IMR-90 (cell line): ENCODE data around the gene OR2C3. TPM values are rescaled to one million over a fixed set of nuclear protein-coding genes. Genes with fewer than 3 reads are reported as not detected.

ENCODE experiments used
- ATAC-seq: fragments of 200-7000 bp; cut with Tn5 transposase; 2 replicates; pipeline ENCODE4 v1.9.1; 2020; ENCODE audit warnings: low read depth, mild to moderate bottlenecking, moderate library complexity
- BruUV-seq: library from RNA; stranded (reverse); fragments of 400-500 nt; replicated peaks from 2 replicates; lab custom pipeline; 2021; lab: Mats Ljungman, UMichigan
- CTCF ChIA-PET: fragments of 300-600 bp; formaldehyde crosslinking; extraction: SDS; loops from one replicate; lab custom pipeline; 2021; ENCODE audit warnings: antibody characterized with exemption; lab: Yijun Ruan, JAX
- POLR2A ChIA-PET: fragments of 300-600 bp; sonication (Branson Sonifier 250); formaldehyde crosslinking; loops from one replicate; lab custom pipeline; 2022; ENCODE audit warnings: antibody characterized with exemption; ENCODE audit not compliant: unreplicated experiment; lab: Charles Lee
- DNase-seq: peaks from one replicate; pipeline ENCODE4 v3.0.0; 2013
- H2AFZ ChIP-seq: replicated peaks from 2 replicates; pipeline ENCODE3; 2013; ENCODE audit warnings: low read length, mild to moderate bottlenecking; ENCODE audit not compliant: poor library complexity
- H2AK5ac ChIP-seq: 2 replicates; pipeline ENCODE4 v1.6.1; 2013; ENCODE audit warnings: low read depth, low read length, inconsistent platforms
- H2AK9ac ChIP-seq: replicated peaks from 2 replicates; pipeline ENCODE3; 2013; ENCODE audit warnings: mild to moderate bottlenecking, low read depth, low read length, moderate library complexity; ENCODE audit not compliant: poor library complexity
- H2BK120ac ChIP-seq: 2 replicates; pipeline ENCODE4 v1.6.1; 2013; ENCODE audit warnings: low read depth, low read length, inconsistent platforms
- H2BK15ac ChIP-seq: 3 replicates; pipeline ENCODE4 v1.6.1; 2013; ENCODE audit warnings: low read depth, low read length, inconsistent platforms
- H2BK20ac ChIP-seq: 2 replicates; pipeline ENCODE4 v1.6.1; 2013; ENCODE audit warnings: low read depth, mild to moderate bottlenecking, inconsistent platforms, low read length, moderate library complexity
- H2BK5ac ChIP-seq: 2 replicates; pipeline ENCODE4 v1.6.1; 2013; ENCODE audit warnings: mild to moderate bottlenecking, low read depth, low read length, inconsistent platforms; ENCODE audit not compliant: poor library complexity, severe bottlenecking
- H3K14ac ChIP-seq: replicated peaks from 2 replicates; pipeline ENCODE4 v1.6.1; 2013; ENCODE audit warnings: low read depth, low read length, inconsistent platforms
- H3K18ac ChIP-seq: 2 replicates; pipeline ENCODE4 v1.6.1; 2013; ENCODE audit warnings: low read depth, low read length, control low read depth
- H3K23ac ChIP-seq: 2 replicates; pipeline ENCODE4 v1.6.1; 2013; ENCODE audit warnings: low read depth, low read length, inconsistent platforms
- H3K27ac ChIP-seq: 2 replicates; pipeline ENCODE4 v1.5.1; 2013; ENCODE audit warnings: mild to moderate bottlenecking, control low read depth, low read length; ENCODE audit not compliant: insufficient read depth
- H3K27me3 ChIP-seq: 2 replicates; pipeline ENCODE4 v1.6.1; 2013; ENCODE audit warnings: low read length; ENCODE audit not compliant: control insufficient read depth, insufficient read depth
- H3K36me3 ChIP-seq: 2 replicates; pipeline ENCODE4 v1.6.1; 2013; ENCODE audit warnings: low read length, mixed read lengths; ENCODE audit not compliant: control insufficient read depth, insufficient read depth
- H3K4ac ChIP-seq: 2 replicates; pipeline ENCODE4 v1.6.1; 2013; ENCODE audit warnings: low read depth, low read length, inconsistent platforms
- H3K4me1 ChIP-seq: 2 replicates; pipeline ENCODE4 v1.6.1; 2013; ENCODE audit warnings: low read length, mixed read lengths; ENCODE audit not compliant: control insufficient read depth, insufficient read depth
- H3K4me2 ChIP-seq: 2 replicates; pipeline ENCODE4 v1.6.1; 2013; ENCODE audit warnings: low read depth, mild to moderate bottlenecking, control low read depth, low read length, moderate library complexity
- H3K4me3 ChIP-seq: 2 replicates; pipeline ENCODE4 v1.5.1; 2013; ENCODE audit warnings: low read depth, mild to moderate bottlenecking, control low read depth, low read length, moderate library complexity; ENCODE audit not compliant: insufficient read depth
- H3K56ac ChIP-seq: 2 replicates; pipeline ENCODE4 v1.6.1; 2013; ENCODE audit warnings: low read length, inconsistent platforms; ENCODE audit not compliant: insufficient read depth; ENCODE audit errors: extremely low read depth
- H3K79me1 ChIP-seq, 2 experiments: 2 replicates each; pipeline ENCODE4 v1.6.1; 2013; ENCODE audit warnings: low read length in 2 of 2, inconsistent platforms in 1 of 2, low read depth in 1 of 2
- H3K9ac ChIP-seq: 2 replicates; pipeline ENCODE4 v1.6.1; 2013; ENCODE audit warnings: low read depth, low read length, control low read depth
- H3K9me1 ChIP-seq: 2 replicates; pipeline ENCODE4 v1.6.1; 2013; ENCODE audit warnings: low read length, inconsistent platforms; ENCODE audit not compliant: insufficient read depth
- H3K9me3 ChIP-seq: 2 replicates; pipeline ENCODE4 v1.6.1; 2013; ENCODE audit warnings: low read length; ENCODE audit not compliant: control insufficient read depth, insufficient read depth
- H4K20me1 ChIP-seq: 2 replicates; pipeline ENCODE4 v1.6.1; 2013; ENCODE audit warnings: low read length, inconsistent platforms; ENCODE audit not compliant: insufficient read depth
- H4K5ac ChIP-seq: 2 replicates; pipeline ENCODE4 v1.6.1; 2013; ENCODE audit warnings: mild to moderate bottlenecking, low read depth, low read length, control low read depth
- H4K8ac ChIP-seq, 2 experiments: 2 replicates each; pipeline ENCODE4 v1.6.1; 2013; ENCODE audit warnings: low read depth in 2 of 2, low read length in 2 of 2, control low read depth in 1 of 2, inconsistent platforms in 1 of 2
- H4K91ac ChIP-seq: 2 replicates; pipeline ENCODE4 v1.6.1; 2013; ENCODE audit warnings: low read depth, low read length, inconsistent platforms; ENCODE audit not compliant: insufficient read depth
- BHLHE40 ChIP-seq: fragments of 150-350 bp; IDR thresholded peaks from 2 replicates; pipeline ENCODE4 v1.6.1; 2016; ENCODE audit warnings: mild to moderate bottlenecking, low read depth, low read length
- CEBPB ChIP-seq: IDR thresholded peaks from 2 replicates; pipeline ENCODE4 v1.6.1; 2012; ENCODE audit warnings: low read depth, low read length, improper control_type of control experiment
- CHD1 ChIP-seq: IDR thresholded peaks from 2 replicates; pipeline ENCODE4 v1.6.1; 2012; ENCODE audit warnings: low read depth, low read length, improper control_type of control experiment
- FOS ChIP-seq: fragments of 150-350 bp; IDR thresholded peaks from 2 replicates; pipeline ENCODE4 v1.6.1; 2016; ENCODE audit warnings: low read depth, low read length
- MAFK ChIP-seq: IDR thresholded peaks from 2 replicates; pipeline ENCODE4 v1.6.1; 2012; ENCODE audit warnings: low read depth, low read length, improper control_type of control experiment
- MAZ ChIP-seq: IDR thresholded peaks from 2 replicates; pipeline ENCODE4 v1.6.1; 2012; ENCODE audit warnings: low read depth, mild to moderate bottlenecking, low read length, improper control_type of control experiment, moderate library complexity, borderline replicate concordance
- MXI1 ChIP-seq: IDR thresholded peaks from 2 replicates; pipeline ENCODE4 v1.6.1; 2012; ENCODE audit warnings: low read depth, mild to moderate bottlenecking, low read length, moderate library complexity, borderline replicate concordance
- NFE2L2 ChIP-seq: fragments of 150-350 bp; IDR thresholded peaks from 2 replicates; pipeline ENCODE4 v1.6.1; 2016; ENCODE audit warnings: low read depth, mild to moderate bottlenecking, low read length
- POLR2A ChIP-seq: IDR thresholded peaks from 2 replicates; pipeline ENCODE4 v1.6.1; 2012; ENCODE audit warnings: mild to moderate bottlenecking, low read depth, low read length
- RAD21 ChIP-seq: IDR thresholded peaks from 2 replicates; pipeline ENCODE4 v1.6.1; 2012; ENCODE audit warnings: low read length, improper control_type of control experiment
- RCOR1 ChIP-seq: IDR thresholded peaks from 2 replicates; pipeline ENCODE4 v1.6.1; 2012; ENCODE audit warnings: mild to moderate bottlenecking, low read length, improper control_type of control experiment; ENCODE audit not compliant: insufficient replicate concordance
- RFX5 ChIP-seq: IDR thresholded peaks from 2 replicates; pipeline ENCODE4 v1.8.0; 2012; ENCODE audit warnings: low read depth, mild to moderate bottlenecking, low read length, moderate library complexity
- SMC3 ChIP-seq: fragments of 150-350 bp; IDR thresholded peaks from 2 replicates; pipeline ENCODE4 v1.6.1; 2016; ENCODE audit warnings: low read depth, mild to moderate bottlenecking, antibody characterized with exemption, low read length, moderate library complexity
- WGBS, 2 experiments: methylation state at CpG; one replicate each; pipeline versions ENCODE4 v1.1.5 to v1.1.7; 2013; ENCODE audit warnings: missing lambda C conversion rate in 2 of 2; ENCODE audit not compliant: insufficient read length in 1 of 2; ENCODE audit errors: extremely low coverage in 2 of 2; 5-methylcytosine and 5-hydroxymethylcytosine counted together
- dilution Hi-C: fragments of 300-500 bp; cut with HindIII; formaldehyde crosslinking; loops from one replicate; pipeline ENCODE4 v1.14.3; 2018; ENCODE audit warnings: low sequenced_read_pairs; ENCODE audit not compliant: unreplicated experiment
- in situ Hi-C: fragments of 300-500 bp; cut with MboI; formaldehyde crosslinking; loops from 3 replicates; pipeline ENCODE4 v1.14.3; 2019; ENCODE audit warnings: low sequenced_read_pairs, inconsistent platforms, mixed read lengths
- intact Hi-C: fragments of 100-400 bp; cut with micrococcal nuclease; formaldehyde crosslinking; loops from 2 replicates; pipeline ENCODE4 v1.10.0; 2022
- polyA plus RNA-seq, 3 experiments: library from polyadenylated mRNA; depleted of rRNA; stranded (reverse); fragments of >200 nt; gene quantifications; 2 replicates each; pipeline ENCODE4 v1.2.3, GENCODE V29; 2012; ENCODE audit warnings: low replicate concordance in 1 of 3
- total RNA-seq: library from RNA; depleted of rRNA; stranded (reverse); fragments of >200 nt; gene quantifications from 2 replicates; pipeline ENCODE4 v1.2.3, GENCODE V29; 2012
- TF ChIP-seq, protein P1 (sequence below): conservative IDR thresholded peaks from 2 replicates; pipeline ENCODE4 v1.5.1; 2012; ENCODE audit warnings: mild to moderate bottlenecking, low read depth, low read length, improper control_type of control experiment
- TF ChIP-seq, protein P2 (sequence below): fragments of 150-350 bp; IDR thresholded peaks from 2 replicates; pipeline ENCODE4 v1.6.1; 2017; ENCODE audit warnings: mild to moderate bottlenecking, antibody characterized with exemption, low read length, low read depth
- TF ChIP-seq, protein P3 (sequence below): fragments of 150-350 bp; IDR thresholded peaks from 2 replicates; pipeline ENCODE4 v1.6.1; 2016; ENCODE audit warnings: low read depth, mild to moderate bottlenecking, low read length, moderate library complexity, borderline replicate concordance

OR2C3 gene
- total and polyA plus RNA-seq, 2 of the 4 experiments (the other 2 are of a cell fraction) = not detected

DNA sequence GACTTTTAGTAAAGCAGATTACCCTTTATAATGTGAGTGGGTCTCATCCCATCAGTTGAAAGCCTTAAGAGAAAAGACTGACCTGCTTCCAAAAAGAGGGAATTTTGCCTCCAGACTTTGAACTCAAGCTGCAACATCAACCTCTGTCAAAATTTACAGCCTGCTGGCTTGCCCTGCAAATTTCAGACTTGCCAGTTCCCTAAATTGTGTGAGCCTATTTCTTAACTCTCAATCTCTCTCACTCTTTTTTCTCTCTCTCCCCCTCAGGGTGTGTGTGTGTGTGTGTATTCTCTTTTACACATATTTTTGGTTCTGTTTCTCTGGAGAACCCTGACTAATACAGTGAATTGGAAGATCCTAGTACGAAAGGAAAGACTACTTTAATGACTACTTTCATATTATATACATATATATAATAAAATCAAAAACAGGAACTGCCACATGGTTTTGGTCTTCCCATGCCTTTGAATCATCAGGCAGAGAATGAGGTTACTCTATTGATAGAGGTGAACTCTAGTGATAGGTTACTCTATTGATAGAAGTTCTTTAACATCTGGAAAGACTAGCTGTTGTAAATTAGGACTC, 6.4 kb downstream of the OR2C3 start:
- no peaks in the 10 kb centered on the region for H3K79me1 ChIP-seq
- DNase-seq (no peak), ATAC-seq (no peak)
- H2BK5ac ChIP-seq = no peak overlapping the region
- H3K4me3 ChIP-seq = no peak overlapping the region
- no peak overlapping the region for H3K23ac ChIP-seq
- H2AK5ac ChIP-seq = no peak overlapping the region
- peaks cover 22% of the 10 kb centered on the region for H3K9me3 ChIP-seq
- no peaks in the 10 kb centered on the region for H3K27me3 ChIP-seq
- H2BK20ac ChIP-seq = no peak overlapping the region
- H3K14ac ChIP-seq = no peak overlapping the region
- H4K8ac ChIP-seq = no peak overlapping the region
- H3K4me2 ChIP-seq = no peak overlapping the region
- no peak for TF ChIP-seq MAFK
- TF ChIP-seq POLR2A = no peak
- TF ChIP-seq, protein P1, sequence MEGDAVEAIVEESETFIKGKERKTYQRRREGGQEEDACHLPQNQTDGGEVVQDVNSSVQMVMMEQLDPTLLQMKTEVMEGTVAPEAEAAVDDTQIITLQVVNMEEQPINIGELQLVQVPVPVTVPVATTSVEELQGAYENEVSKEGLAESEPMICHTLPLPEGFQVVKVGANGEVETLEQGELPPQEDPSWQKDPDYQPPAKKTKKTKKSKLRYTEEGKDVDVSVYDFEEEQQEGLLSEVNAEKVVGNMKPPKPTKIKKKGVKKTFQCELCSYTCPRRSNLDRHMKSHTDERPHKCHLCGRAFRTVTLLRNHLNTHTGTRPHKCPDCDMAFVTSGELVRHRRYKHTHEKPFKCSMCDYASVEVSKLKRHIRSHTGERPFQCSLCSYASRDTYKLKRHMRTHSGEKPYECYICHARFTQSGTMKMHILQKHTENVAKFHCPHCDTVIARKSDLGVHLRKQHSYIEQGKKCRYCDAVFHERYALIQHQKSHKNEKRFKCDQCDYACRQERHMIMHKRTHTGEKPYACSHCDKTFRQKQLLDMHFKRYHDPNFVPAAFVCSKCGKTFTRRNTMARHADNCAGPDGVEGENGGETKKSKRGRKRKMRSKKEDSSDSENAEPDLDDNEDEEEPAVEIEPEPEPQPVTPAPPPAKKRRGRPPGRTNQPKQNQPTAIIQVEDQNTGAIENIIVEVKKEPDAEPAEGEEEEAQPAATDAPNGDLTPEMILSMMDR = no peak
- TF ChIP-seq, protein P2, sequence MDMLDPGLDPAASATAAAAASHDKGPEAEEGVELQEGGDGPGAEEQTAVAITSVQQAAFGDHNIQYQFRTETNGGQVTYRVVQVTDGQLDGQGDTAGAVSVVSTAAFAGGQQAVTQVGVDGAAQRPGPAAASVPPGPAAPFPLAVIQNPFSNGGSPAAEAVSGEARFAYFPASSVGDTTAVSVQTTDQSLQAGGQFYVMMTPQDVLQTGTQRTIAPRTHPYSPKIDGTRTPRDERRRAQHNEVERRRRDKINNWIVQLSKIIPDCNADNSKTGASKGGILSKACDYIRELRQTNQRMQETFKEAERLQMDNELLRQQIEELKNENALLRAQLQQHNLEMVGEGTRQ = no peak
- TF ChIP-seq MAZ = no peak
- TF ChIP-seq FOS = no peak
- TF ChIP-seq RAD21 = no peak
- TF ChIP-seq BHLHE40 = no peak
- no peak for TF ChIP-seq CHD1
- TF ChIP-seq, protein P3, sequence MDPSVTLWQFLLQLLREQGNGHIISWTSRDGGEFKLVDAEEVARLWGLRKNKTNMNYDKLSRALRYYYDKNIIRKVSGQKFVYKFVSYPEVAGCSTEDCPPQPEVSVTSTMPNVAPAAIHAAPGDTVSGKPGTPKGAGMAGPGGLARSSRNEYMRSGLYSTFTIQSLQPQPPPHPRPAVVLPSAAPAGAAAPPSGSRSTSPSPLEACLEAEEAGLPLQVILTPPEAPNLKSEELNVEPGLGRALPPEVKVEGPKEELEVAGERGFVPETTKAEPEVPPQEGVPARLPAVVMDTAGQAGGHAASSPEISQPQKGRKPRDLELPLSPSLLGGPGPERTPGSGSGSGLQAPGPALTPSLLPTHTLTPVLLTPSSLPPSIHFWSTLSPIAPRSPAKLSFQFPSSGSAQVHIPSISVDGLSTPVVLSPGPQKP = no peak
- TF ChIP-seq RFX5 = no peak
- no peak for TF ChIP-seq SMC3
- TF ChIP-seq RCOR1 = no peak
- no peak for TF ChIP-seq MXI1
- no peak for TF ChIP-seq CEBPB
- no peak for TF ChIP-seq NFE2L2
- H2AK9ac ChIP-seq = no peak overlapping the region
- H3K9ac ChIP-seq = no peak overlapping the region
- intact Hi-C loops (no loop called here), in situ Hi-C loops (no loop called here), dilution Hi-C loops (no loop called here)
- no peak overlapping the region for H4K91ac ChIP-seq
- H2BK120ac ChIP-seq = no peak overlapping the region
- H3K9me1 ChIP-seq = no peaks in the 10 kb centered on the region
- no peak overlapping the region for H3K18ac ChIP-seq
- H3K36me3 ChIP-seq = no peaks in the 10 kb centered on the region
- WGBS, 2 experiments = no CpG with 5 or more reads among the region's 1 CpG
- ChIA-PET POLR2A (no interaction called here), CTCF (interaction anchor here (0.6 kb wide), 1 partner anchor 236 kb away, joined by 3 read pairs; no protein-coding TSS in a partner anchor)
- no peak overlapping the region for H2BK15ac ChIP-seq
- H4K20me1 ChIP-seq = no peaks in the 10 kb centered on the region
- no peaks in the 10 kb centered on the region for H3K4me1 ChIP-seq
- no peak overlapping the region for H3K56ac ChIP-seq
- H2AFZ ChIP-seq = no peak overlapping the region
- H3K27ac ChIP-seq = no peak overlapping the region
- no peak overlapping the region for H4K5ac ChIP-seq
- BruUV-seq = no TSS peak
- no peak overlapping the region for H3K4ac ChIP-seq
